H1 (cell line): ENCODE measurements around the gene C5orf46. TPM values are rescaled to one million over a fixed set of nuclear protein-coding genes. Genes with fewer than 3 reads are reported as not detected.

ENCODE experiments used
- CTCF ChIA-PET: fragments of 300-600 bp; sonication (Branson Sonifier 250); formaldehyde crosslinking; loops from one replicate; lab custom pipeline; 2021; ENCODE audit not compliant: partially characterized antibody; lab: Charles Lee
- POLR2A ChIA-PET: fragments of 300-600 bp; sonication (Branson Sonifier 250); formaldehyde crosslinking; loops from one replicate; lab custom pipeline; 2021; ENCODE audit warnings: inconsistent platforms; ENCODE audit not compliant: partially characterized antibody; lab: Charles Lee
- DNase-seq, 2 experiments: peaks; one replicate each; pipeline versions ENCODE4 v3.0.0 to v3.0.0-alpha.2; 2010 to 2022; ENCODE audit warnings: low spot score in 2 of 2, low read depth in 1 of 2, mixed read lengths in 1 of 2
- FAIRE-seq: peaks from 2 replicates; lab custom pipeline; 2011; peaks lifted over from hg19 to GRCh38; lab: Jason Lieb, UNC
- H2AFZ ChIP-seq: 2 replicates; pipeline ENCODE4 v1.8.1; 2012; ENCODE audit warnings: low read length, inconsistent platforms
- H2AK5ac ChIP-seq: 2 replicates; pipeline ENCODE4 v1.6.1; 2013; ENCODE audit warnings: low read depth, low read length
- H2BK120ac ChIP-seq: replicated peaks from 2 replicates; pipeline ENCODE3; 2013; ENCODE audit warnings: low read depth, low read length, inconsistent platforms
- H2BK12ac ChIP-seq: 2 replicates; pipeline ENCODE4 v1.6.1; 2013; ENCODE audit warnings: low read depth, low read length
- H2BK15ac ChIP-seq: 2 replicates; pipeline ENCODE4 v1.6.1; 2013; ENCODE audit warnings: low read length
- H2BK20ac ChIP-seq: 2 replicates; pipeline ENCODE4 v1.6.1; 2013; ENCODE audit warnings: low read length
- H2BK5ac ChIP-seq: 2 replicates; pipeline ENCODE4 v1.6.1; 2013; ENCODE audit warnings: low read depth, low read length
- H3K14ac ChIP-seq: 2 replicates; pipeline ENCODE4 v1.6.1; 2013; ENCODE audit warnings: inconsistent platforms; ENCODE audit not compliant: insufficient read length
- H3K18ac ChIP-seq: 2 replicates; pipeline ENCODE4 v1.6.1; 2013; ENCODE audit warnings: low read length; ENCODE audit errors: extremely low read depth
- H3K23ac ChIP-seq: 2 replicates; pipeline ENCODE4 v1.6.1; 2013; ENCODE audit warnings: inconsistent platforms; ENCODE audit not compliant: insufficient read length
- H3K23me2 ChIP-seq: 2 replicates; pipeline ENCODE4 v1.6.1; 2013; ENCODE audit warnings: low read depth, low read length
- H3K27ac ChIP-seq: 2 replicates; pipeline ENCODE4 v1.6.1; 2011; ENCODE audit warnings: low read depth, low read length, inconsistent platforms
- H3K27me3 ChIP-seq, 4 experiments: replicated peaks in 1 of 4; 1 replicate in 1 of 4; 2 replicates in 3 of 4; pipeline versions ENCODE4 v1.6.1 to v1.8.1; 2011 to 2013; ENCODE audit warnings: low read length in 3 of 4, mild to moderate bottlenecking in 3 of 4, inconsistent platforms in 2 of 4, mixed read lengths in 2 of 4, moderate library complexity in 1 of 4; ENCODE audit not compliant: control insufficient read depth in 3 of 4, insufficient read depth in 3 of 4; ENCODE audit errors: extremely low read depth in 1 of 4
- H3K36me3 ChIP-seq, 4 experiments: 2 replicates each; pipeline versions ENCODE4 v1.6.1 to v1.8.1; 2011 to 2013; ENCODE audit warnings: mild to moderate bottlenecking in 4 of 4, low read length in 3 of 4, moderate library complexity in 2 of 4, control low read depth in 1 of 4, inconsistent platforms in 1 of 4; ENCODE audit not compliant: insufficient read depth in 4 of 4, control insufficient read depth in 2 of 4
- H3K4ac ChIP-seq: replicated peaks from 2 replicates; pipeline ENCODE3; 2013; ENCODE audit warnings: low read length, low read depth, mixed read lengths, inconsistent platforms; ENCODE audit not compliant: insufficient read length
- H3K4me1 ChIP-seq, 4 experiments: replicated peaks in 1 of 4; 1 replicate in 1 of 4; 2 replicates in 3 of 4; pipeline versions ENCODE4 v1.6.1 to v1.8.1; 2011 to 2013; ENCODE audit warnings: low read length in 3 of 4, inconsistent platforms in 2 of 4, mixed read lengths in 1 of 4; ENCODE audit not compliant: insufficient read depth in 4 of 4, control insufficient read depth in 3 of 4
- H3K4me2 ChIP-seq, 2 experiments: 2 replicates each; pipeline versions ENCODE4 v1.6.1 to v1.8.1; 2011 to 2013; ENCODE audit warnings: low read depth in 2 of 2, low read length in 2 of 2, control low read depth in 1 of 2, inconsistent platforms in 1 of 2, mild to moderate bottlenecking in 1 of 2; ENCODE audit not compliant: insufficient read depth in 1 of 2
- H3K4me3 ChIP-seq, 4 experiments: fragments of 200-600, 300-600 bp in 1 of 4; sonication (generic), shearing (Covaris generic), sonication (Bioruptor Twin) in 1 of 4; 2 replicates each; pipeline versions ENCODE4 v1.5.1 to v1.8.1; 2011 to 2016; ENCODE audit warnings: low read length in 4 of 4, low read depth in 3 of 4, control low read depth in 2 of 4, inconsistent platforms in 2 of 4, mild to moderate bottlenecking in 2 of 4, mixed read lengths in 1 of 4, moderate library complexity in 1 of 4; ENCODE audit not compliant: insufficient read depth in 2 of 4; ENCODE audit errors: extremely low read depth in 1 of 4
- H3K56ac ChIP-seq: replicated peaks from 2 replicates; pipeline ENCODE3; 2013; ENCODE audit warnings: low read depth, mild to moderate bottlenecking, mixed read lengths, low read length, inconsistent platforms; ENCODE audit not compliant: insufficient read length
- H3K79me1 ChIP-seq: 2 replicates; pipeline ENCODE4 v1.6.1; 2013; ENCODE audit warnings: low read depth, low read length, control low read depth
- H3K79me2 ChIP-seq, 2 experiments: 2 replicates each; pipeline versions ENCODE4 v1.6.1 to v1.8.1; 2012 to 2013; ENCODE audit warnings: low read length in 2 of 2, mild to moderate bottlenecking in 2 of 2, inconsistent platforms in 1 of 2; ENCODE audit not compliant: insufficient read depth in 2 of 2, control insufficient read depth in 1 of 2
- H3K9ac ChIP-seq, 4 experiments: replicated peaks in 1 of 4; 1 replicate in 1 of 4; 2 replicates in 3 of 4; pipeline versions ENCODE4 v1.6.1 to v1.8.1; 2011 to 2013; ENCODE audit warnings: low read depth in 3 of 4, low read length in 3 of 4, control low read depth in 2 of 4, mild to moderate bottlenecking in 2 of 4, moderate library complexity in 2 of 4, inconsistent platforms in 1 of 4; ENCODE audit errors: extremely low read depth in 1 of 4
- H3K9me3 ChIP-seq, 2 experiments: 2 replicates each; pipeline versions ENCODE4 v1.6.1 to v1.8.1; 2012 to 2013; ENCODE audit warnings: mild to moderate bottlenecking in 2 of 2, moderate library complexity in 2 of 2, control low read depth in 1 of 2, inconsistent platforms in 1 of 2, low read depth in 1 of 2, low read length in 1 of 2, mixed read lengths in 1 of 2; ENCODE audit not compliant: insufficient read depth in 2 of 2
- H4K20me1 ChIP-seq, 2 experiments: replicated peaks in 1 of 2; 2 replicates each; pipeline versions ENCODE3 to v1.8.1; 2011 to 2013; ENCODE audit warnings: inconsistent platforms in 2 of 2, low read length in 2 of 2, mild to moderate bottlenecking in 1 of 2; ENCODE audit not compliant: insufficient read depth in 2 of 2, control insufficient read depth in 1 of 2
- H4K5ac ChIP-seq: 2 replicates; pipeline ENCODE4 v1.6.1; 2013; ENCODE audit warnings: low read length, low read depth, mixed read lengths, inconsistent platforms; ENCODE audit not compliant: insufficient read length
- H4K8ac ChIP-seq: 2 replicates; pipeline ENCODE4 v1.8.0; 2013; ENCODE audit warnings: mild to moderate bottlenecking, moderate library complexity, low read length, inconsistent platforms; ENCODE audit not compliant: insufficient read depth; ENCODE audit errors: extremely low read depth
- H4K91ac ChIP-seq: replicated peaks from 2 replicates; pipeline ENCODE3; 2013; ENCODE audit warnings: low read length, mixed read lengths, inconsistent platforms; ENCODE audit not compliant: insufficient read length
- CBX8 ChIP-seq: fragments of 300-800, 300-1000 bp; sonication (generic); IDR thresholded peaks from 2 replicates; pipeline ENCODE4 v1.7.1; 2016; ENCODE audit warnings: low read depth, low read length, borderline replicate concordance
- CEBPB ChIP-seq: IDR thresholded peaks from 2 replicates; pipeline ENCODE4 v1.6.1; 2012; ENCODE audit warnings: low read depth, low read length
- EP300 ChIP-seq, 2 experiments: IDR thresholded peaks; 1 replicate in 1 of 2; 2 replicates in 1 of 2; pipeline ENCODE4 v1.6.1; 2011 to 2012; ENCODE audit warnings: low read depth in 2 of 2, low read length in 2 of 2, mild to moderate bottlenecking in 2 of 2, borderline replicate concordance in 1 of 2, inconsistent platforms in 1 of 2, moderate library complexity in 1 of 2
- FOSL1 ChIP-seq: IDR thresholded peaks from 2 replicates; pipeline ENCODE4 v1.6.1; 2011; ENCODE audit warnings: mild to moderate bottlenecking, low read depth, low read length, moderate library complexity; ENCODE audit not compliant: insufficient read depth
- GABPA ChIP-seq: IDR thresholded peaks from 2 replicates; pipeline ENCODE4 v1.6.1; 2011; ENCODE audit warnings: mild to moderate bottlenecking, low read length, moderate library complexity, borderline replicate concordance; ENCODE audit not compliant: insufficient read depth
- NRF1 ChIP-seq: IDR thresholded peaks from 2 replicates; pipeline ENCODE4 v1.6.1; 2011; ENCODE audit warnings: mild to moderate bottlenecking, low read depth, low read length, improper control_type of control experiment
- RAD21 ChIP-seq, 2 experiments: IDR thresholded peaks in 1 of 2; conservative IDR thresholded peaks in 1 of 2; 2 replicates each; pipeline ENCODE4 v1.6.1; 2011; ENCODE audit warnings: low read depth in 2 of 2, low read length in 2 of 2, improper control_type of control experiment in 1 of 2, inconsistent platforms in 1 of 2, mild to moderate bottlenecking in 1 of 2, moderate library complexity in 1 of 2
- SIX5 ChIP-seq: IDR thresholded peaks from 2 replicates; pipeline ENCODE4 v1.6.1; 2011; ENCODE audit warnings: mild to moderate bottlenecking, low read depth, low read length
- SUZ12 ChIP-seq: fragments of 200-600 bp; sonication (generic); IDR thresholded peaks from 2 replicates; pipeline ENCODE4 v1.6.1; 2012; ENCODE audit warnings: mild to moderate bottlenecking, inconsistent platforms, low read length, moderate library complexity, mixed read lengths
- TAF1 ChIP-seq: IDR thresholded peaks from 2 replicates; pipeline ENCODE4 v1.6.1; 2011; ENCODE audit warnings: mild to moderate bottlenecking, low read depth, low read length
- WGBS, 2 experiments: shearing (Covaris generic) in 1 of 2; methylation state at CpG; one replicate each; pipeline versions ENCODE4 v1.1.6 to v1.1.7; 2013 to 2015; ENCODE audit warnings: low lambda C conversion rate in 2 of 2, mixed read lengths in 2 of 2, inconsistent platforms in 1 of 2, low coverage in 1 of 2, missing lambda C conversion rate in 1 of 2; ENCODE audit not compliant: insufficient replicate concordance in 2 of 2, insufficient coverage in 1 of 2, insufficient read length in 1 of 2; ENCODE audit errors: extremely low coverage in 1 of 2, missing lambda C conversion rate in 1 of 2; 5-methylcytosine and 5-hydroxymethylcytosine counted together
- polyA plus RNA-seq, 7 experiments: library from polyadenylated mRNA; depleted of rRNA in 3 of 7; stranded (reverse) in 5 of 7; unstranded in 2 of 7; fragments of >200 nt in 5 of 7; fragments of 200-250 nt in 2 of 7; gene quantifications; 1 replicate in 5 of 7; 2 replicates in 1 of 7; 4 replicates in 1 of 7; pipeline versions ENCODE4 v1.2.1 to v1.2.3, GENCODE V29; 2011 to 2013; ENCODE audit warnings: missing spikeins in 2 of 7, mixed read lengths in 2 of 7
- total RNA-seq: library from RNA; stranded (reverse); fragmentation: NEBNext Ultra II Directional; extraction: Animal tissue kit (Norgen Biotek cat#: 25700); gene quantifications from 2 replicates; pipeline ENCODE4 v1.2.1, GENCODE V29; 2021
- TF ChIP-seq, protein P1 (sequence below): IDR thresholded peaks from 2 replicates; pipeline ENCODE4 v1.6.1; 2011; ENCODE audit warnings: low read depth, mild to moderate bottlenecking, low read length; ENCODE audit not compliant: insufficient read depth

Gene C5orf46
- total and polyA plus RNA-seq, 2 of the 8 experiments (the other 6 are each of a cell fraction or from before 2014, with no cell fraction given) = not detected

DNA sequence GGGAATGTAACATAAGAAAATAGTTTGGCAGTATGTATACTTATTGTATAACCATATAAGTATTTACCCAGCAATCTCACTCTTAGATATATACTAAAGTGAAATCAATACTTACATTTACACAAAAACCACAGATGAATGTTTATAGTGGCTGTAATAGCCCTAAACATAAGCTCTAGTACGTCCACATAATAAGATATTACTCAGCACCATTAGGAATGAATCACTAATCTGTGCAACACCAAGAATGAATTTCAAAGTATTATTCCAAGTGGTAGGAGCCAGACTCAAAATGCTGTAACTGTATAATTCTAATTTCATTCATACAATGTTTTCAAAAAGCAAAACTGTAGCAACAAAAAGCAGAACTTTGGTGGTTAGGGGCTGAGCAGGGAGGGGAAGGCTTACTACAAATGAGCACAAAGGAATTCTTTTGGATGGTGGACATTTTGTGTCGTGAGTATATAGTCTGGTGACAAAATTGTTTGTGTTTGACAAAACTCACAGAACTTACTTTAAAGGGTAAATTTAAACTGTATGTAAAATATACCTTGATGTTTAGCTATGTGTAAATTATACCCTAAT lies 11.9 kb upstream of the C5orf46 start:
- POLR2A ChIA-PET = no interaction called here
- H4K8ac ChIP-seq = no peak overlapping the region
- H2BK15ac ChIP-seq = no peak overlapping the region
- H4K20me1 ChIP-seq = no peaks in the 10 kb centered on the region
- no peaks in the 10 kb centered on the region for H3K36me3 ChIP-seq
- no peak overlapping the region for H3K14ac ChIP-seq
- no peak overlapping the region for H3K56ac ChIP-seq
- H3K9me3 ChIP-seq = no peaks in the 10 kb centered on the region
- no peak overlapping the region for H2BK20ac ChIP-seq
- H3K4me3 ChIP-seq = no peak overlapping the region
- no peak overlapping the region for H3K23ac ChIP-seq
- H2AFZ ChIP-seq = no peak overlapping the region
- WGBS, 2 experiments = 65% methylated on average over 2 of the region's 2 CpGs; no CpG with 5 or more reads in 1 of the 2 experiments
- H3K27ac ChIP-seq = no peak overlapping the region
- DNase-seq = no peak
- H3K9ac ChIP-seq = no peak overlapping the region
- H4K91ac ChIP-seq = no peak overlapping the region
- H2BK5ac ChIP-seq = no peak overlapping the region
- TF ChIP-seq NRF1 = no peak
- TF ChIP-seq EP300 (IDR thresholded peaks at IDR 0.05; ENCODE audit: borderline replicate concordance in 1 of 2, low read depth in 2 of 2, low read length in 2 of 2) = no peak
- no peak for TF ChIP-seq GABPA
- no peak for TF ChIP-seq CBX8
- TF ChIP-seq, protein P1, sequence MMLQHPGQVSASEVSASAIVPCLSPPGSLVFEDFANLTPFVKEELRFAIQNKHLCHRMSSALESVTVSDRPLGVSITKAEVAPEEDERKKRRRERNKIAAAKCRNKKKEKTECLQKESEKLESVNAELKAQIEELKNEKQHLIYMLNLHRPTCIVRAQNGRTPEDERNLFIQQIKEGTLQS = no peak
- TF ChIP-seq RAD21 (IDR thresholded peaks at IDR 0.05 in 1 of 2, conservative IDR thresholded peaks at IDR 0.05 in 1 of 2; ENCODE audit: low read depth in 2 of 2, low read length in 2 of 2) = no peak
- TF ChIP-seq TAF1 = no peak
- TF ChIP-seq SUZ12 = no peak
- no peak for TF ChIP-seq CEBPB
- TF ChIP-seq SIX5 = no peak
- no peak for TF ChIP-seq FOSL1
- CTCF ChIA-PET = interaction anchor here (1.1 to 1.9 kb wide), 2 partner anchors 10 to 11 kb away, joined by 3 to 4 read pairs; no protein-coding TSS in a partner anchor
- no peak overlapping the region for H4K5ac ChIP-seq
- no peak overlapping the region for H2BK120ac ChIP-seq
- H3K4me1 ChIP-seq = no peaks in the 10 kb centered on the region
- H3K79me1 ChIP-seq = no peaks in the 10 kb centered on the region
- no peaks in the 10 kb centered on the region for H3K23me2 ChIP-seq
- no peak overlapping the region for H3K4ac ChIP-seq
- no peaks in the 10 kb centered on the region for H3K27me3 ChIP-seq
- no peak overlapping the region for H3K4me2 ChIP-seq
- FAIRE-seq = no peak
- H2BK12ac ChIP-seq = no peak overlapping the region
- no peaks in the 10 kb centered on the region for H3K79me2 ChIP-seq
- no peak overlapping the region for H3K18ac ChIP-seq
- H2AK5ac ChIP-seq = no peak overlapping the region
